Measurements from ENCODE around the gene CCDC124. TPM values are rescaled to one million over a fixed set of nuclear protein-coding genes. Genes with fewer than 3 reads are reported as not detected.

The CCDC124 gene
- total RNA-seq, 1 donor from 2014 or later = 55.3 TPM

DNA sequence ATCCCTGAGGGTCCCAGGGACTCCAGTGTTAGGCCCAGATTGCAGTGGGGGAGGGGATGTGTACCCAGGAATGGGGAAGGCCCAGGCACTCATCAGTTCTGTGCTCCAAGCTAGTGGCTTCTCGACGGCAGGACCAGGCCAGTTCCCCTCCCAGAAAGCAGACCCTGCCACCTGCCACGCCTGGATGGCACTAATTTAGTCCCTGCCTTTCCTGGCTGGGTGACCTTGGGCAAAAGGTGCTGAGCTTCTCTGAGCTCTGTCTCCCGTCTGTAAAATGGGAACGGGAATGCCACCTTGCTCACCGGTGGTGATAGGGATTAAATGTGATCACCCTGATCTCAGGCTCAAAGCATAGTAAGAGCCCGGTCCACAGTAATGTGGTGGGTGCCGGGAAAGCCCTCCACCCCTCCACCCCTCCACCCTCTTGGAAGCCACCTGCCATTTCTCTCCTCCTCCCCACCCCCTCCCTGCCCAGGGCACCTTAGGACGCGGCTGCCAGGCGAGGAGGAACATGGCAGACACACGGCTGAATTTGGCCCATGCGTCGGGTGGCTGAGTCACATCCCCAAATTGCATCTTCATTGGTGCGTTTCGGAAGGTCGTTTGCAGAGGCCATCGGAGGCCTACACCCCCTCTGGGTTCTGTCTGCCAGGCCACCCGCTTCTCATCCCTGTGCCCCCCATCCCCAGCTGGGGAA is 36.4 kb downstream of the CCDC124 start:
- no peak for TF ChIP-seq CTCF (IDR thresholded peaks at IDR 0.05)
- H3K36me3 ChIP-seq = no peaks in the 10 kb centered on the region
- ATAC-seq = no peak
- intact Hi-C loops (cut with DNase I) = no loop called here
- no peak overlapping the region for H3K27ac ChIP-seq
- H3K9me3 ChIP-seq = no peaks in the 10 kb centered on the region
- H3K4me3 ChIP-seq = no peak overlapping the region
- H3K27me3 ChIP-seq (ENCODE audit: low read depth) = peaks cover 30% of the 10 kb centered on the region
- DNase-seq = no peak
- H3K4me1 ChIP-seq = no peaks in the 10 kb centered on the region

- Histone ChIP-seq H3K4me1 (no peaks in the 10 kb centered on the region), H3K27me3 (ENCODE audit: low read depth) (peaks cover 15% of the 10 kb centered on the region), H3K9me3 (no peaks in the 10 kb centered on the region), H3K27ac (no peak overlapping the region), H3K4me3 (no peak overlapping the region), H3K36me3 (no peaks in the 10 kb centered on the region)
- DNase-seq = no peak
- no peak for TF ChIP-seq CTCF (IDR thresholded peaks at IDR 0.05)
- intact Hi-C loops (cut with DNase I) = no loop called here
- no peak for ATAC-seq
Observed at GRCh38 chr19:17972230-17972629, 39.4 kb downstream of the CCDC124 start.

GRCh38 chr19:17973759-17974158 is 40.9 kb downstream of the CCDC124 start:
- no peak for TF ChIP-seq CTCF (IDR thresholded peaks at IDR 0.05)
- Histone ChIP-seq H3K9me3 (no peaks in the 10 kb centered on the region), H3K4me3 (no peak overlapping the region), H3K4me1 (no peaks in the 10 kb centered on the region), H3K27me3 (ENCODE audit: low read depth) (no peaks in the 10 kb centered on the region), H3K36me3 (no peaks in the 10 kb centered on the region), H3K27ac (no peak overlapping the region)
- intact Hi-C loops (cut with DNase I) = no loop called here
- no peak for ATAC-seq
- DNase-seq = no peak

- intact Hi-C loops (cut with DNase I) = no loop called here
- Histone ChIP-seq H3K4me1 (no peaks in the 10 kb centered on the region), H3K36me3 (no peaks in the 10 kb centered on the region), H3K4me3 (no peak overlapping the region), H3K27me3 (ENCODE audit: low read depth) (no peaks in the 10 kb centered on the region), H3K9me3 (no peaks in the 10 kb centered on the region), H3K27ac (no peak overlapping the region)
- DNase-seq (no peak), ATAC-seq (no peak)
- TF ChIP-seq CTCF (IDR thresholded peaks at IDR 0.05) = no peak
Observed at GRCh38 chr19:17974551-17974950, 41.7 kb downstream of the CCDC124 start.

DNA sequence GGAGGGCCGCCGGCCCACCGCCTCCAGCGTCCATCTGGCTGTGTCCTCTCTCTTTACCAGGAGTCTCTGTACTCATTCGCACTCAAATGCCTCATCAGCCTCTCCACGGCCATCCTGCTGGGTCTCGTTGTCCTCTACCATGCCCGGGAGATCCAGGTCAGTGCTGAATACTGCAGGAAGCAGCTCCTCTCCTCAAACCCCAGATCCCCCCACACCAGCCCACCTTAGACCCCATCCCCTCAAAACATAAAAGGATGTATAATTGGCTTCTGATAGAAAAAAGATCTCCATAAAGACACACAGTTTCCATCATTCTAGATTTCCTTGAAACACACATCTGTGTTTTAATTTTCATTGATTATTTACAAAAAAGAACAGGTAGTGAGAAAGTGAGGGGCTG is 42.2 kb downstream of the CCDC124 start:
- DNase-seq (no peak), ATAC-seq (no peak)
- TF ChIP-seq CTCF (IDR thresholded peaks at IDR 0.05) = no peak
- H3K27me3 ChIP-seq (ENCODE audit: low read depth) = no peaks in the 10 kb centered on the region
- H3K4me3 ChIP-seq = no peak overlapping the region
- intact Hi-C loops (cut with DNase I) = no loop called here
- no peaks in the 10 kb centered on the region for H3K4me1 ChIP-seq
- no peak overlapping the region for H3K27ac ChIP-seq
- H3K36me3 ChIP-seq = no peaks in the 10 kb centered on the region
- no peaks in the 10 kb centered on the region for H3K9me3 ChIP-seq
